Calu3 (cell line): ENCODE results near the gene SDK2. TPM values are rescaled to one million over a fixed set of nuclear protein-coding genes. Genes with fewer than 3 reads are reported as not detected.

Source experiments
- BruUV-seq: library from RNA; stranded (reverse); fragments of 400-500 nt; replicated peaks from 2 replicates; lab custom pipeline; 2021; lab: Mats Ljungman, UMichigan
- CTCF ChIA-PET: fragments of 300-600 bp; sonication (Branson Sonifier 250); formaldehyde crosslinking; loops from one replicate; lab custom pipeline; 2022; ENCODE audit warnings: antibody characterized with exemption; lab: Charles Lee
- DNase-seq: peaks from one replicate; pipeline ENCODE4 v3.0.0; 2022
- H3K27ac Mint-ChIP-seq: one replicate; pipeline ENCODE4 v1.8.0; 2022; ENCODE audit warnings: mixed read lengths; ENCODE audit not compliant: unreplicated experiment
- H3K27me3 Mint-ChIP-seq: one replicate; pipeline ENCODE4 v1.8.0; 2022; ENCODE audit warnings: mixed read lengths; ENCODE audit not compliant: unreplicated experiment
- H3K36me3 Mint-ChIP-seq: one replicate; pipeline ENCODE4 v1.8.0; 2022; ENCODE audit warnings: mild to moderate bottlenecking, moderate library complexity, mixed read lengths; ENCODE audit not compliant: insufficient read depth, unreplicated experiment
- H3K4me1 Mint-ChIP-seq: one replicate; pipeline ENCODE4 v1.8.0; 2022; ENCODE audit warnings: mild to moderate bottlenecking, low read depth, mixed read lengths; ENCODE audit not compliant: unreplicated experiment
- H3K4me3 Mint-ChIP-seq: one replicate; pipeline ENCODE4 v1.8.0; 2022; ENCODE audit warnings: mild to moderate bottlenecking, low read depth, moderate library complexity, mixed read lengths; ENCODE audit not compliant: unreplicated experiment
- H3K9me3 Mint-ChIP-seq: one replicate; pipeline ENCODE4 v1.8.0; 2022; ENCODE audit warnings: low read depth, mixed read lengths; ENCODE audit not compliant: unreplicated experiment
- CTCF ChIP-seq: fragments of 200-600 bp; IDR thresholded peaks from one replicate; pipeline ENCODE4 v1.8.0; 2022; ENCODE audit warnings: antibody characterized with exemption; ENCODE audit not compliant: unreplicated experiment
- intact Hi-C: fragments of 100-400 bp; cut with micrococcal nuclease; formaldehyde crosslinking; loops from one replicate; pipeline ENCODE4 v1.10.0; 2022; ENCODE audit not compliant: unreplicated experiment
- total RNA-seq: library from RNA; stranded (reverse); gene quantifications from 2 replicates; pipeline ENCODE4 v1.2.3, GENCODE V29; 2022

Gene SDK2
- total RNA-seq, 1 experiment from 2014 or later: not detected

DNA sequence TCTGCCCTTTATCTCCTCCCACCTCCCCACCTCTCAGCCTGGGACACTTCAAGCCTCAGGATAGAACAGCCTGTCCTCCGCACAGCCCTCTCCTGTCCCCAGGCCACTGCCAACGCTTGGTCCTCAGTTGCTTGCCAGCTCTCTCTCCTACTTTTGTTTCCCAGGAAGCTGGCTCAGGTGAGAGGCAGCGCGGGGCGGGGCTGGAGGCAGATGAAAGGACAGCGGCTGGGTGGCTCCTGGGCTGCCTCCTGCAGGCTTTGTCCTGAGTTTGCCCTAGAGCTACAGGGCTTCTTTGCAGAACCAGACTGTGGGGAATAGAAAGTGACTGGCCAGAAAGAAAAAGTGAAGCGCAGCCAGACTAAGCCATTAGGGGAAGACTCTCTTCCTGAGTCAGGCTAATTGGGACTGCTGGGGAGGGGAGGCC lies 284.2 kb downstream of the SDK2 start:
- peaks cover 21% of the 10 kb centered on the region for H3K4me1 Mint-ChIP-seq
- H3K4me3 Mint-ChIP-seq: no peak overlapping the region
- peaks cover 4% of the 10 kb centered on the region for H3K36me3 Mint-ChIP-seq
- H3K27me3 Mint-ChIP-seq: no peaks in the 10 kb centered on the region
- TF ChIP-seq CTCF: no peak
- intact Hi-C loops: no loop called here
- no TSS peak for BruUV-seq
- CTCF ChIA-PET: interaction anchor here (1.0 to 1.1 kb wide), 4 partner anchors 10 to 51 kb away, joined by 3 to 6 read pairs (median 5); no protein-coding TSS in a partner anchor
- no peak overlapping the region for H3K27ac Mint-ChIP-seq
- peak; percentile 76 for DNase-seq
- H3K9me3 Mint-ChIP-seq: no peaks in the 10 kb centered on the region

- CTCF ChIA-PET: interaction anchor here (1.0 to 1.1 kb wide), 4 partner anchors 11 to 51 kb away, joined by 3 to 6 read pairs (median 5); no protein-coding TSS in a partner anchor
- Mint-ChIP-seq H3K27me3 (no peaks in the 10 kb centered on the region), H3K36me3 (peaks cover 4% of the 10 kb centered on the region), H3K27ac (no peak overlapping the region), H3K4me3 (no peak overlapping the region), H3K4me1 (peaks cover 21% of the 10 kb centered on the region), H3K9me3 (no peaks in the 10 kb centered on the region)
- BruUV-seq: no TSS peak
- intact Hi-C loops: no loop called here
- no peak for DNase-seq
- TF ChIP-seq CTCF: no peak
Measured at GRCh38 chr17:73359352-73359751, 284.9 kb downstream of the SDK2 start.

- no peaks in the 10 kb centered on the region for H3K27me3 Mint-ChIP-seq
- CTCF ChIA-PET: no interaction called here
- H3K9me3 Mint-ChIP-seq: no peaks in the 10 kb centered on the region
- H3K4me3 Mint-ChIP-seq: no peak overlapping the region
- no peak for TF ChIP-seq CTCF
- peaks cover 4% of the 10 kb centered on the region for H3K36me3 Mint-ChIP-seq
- DNase-seq: no peak
- BruUV-seq: no TSS peak
- intact Hi-C loops: no loop called here
- H3K4me1 Mint-ChIP-seq: peaks cover 20% of the 10 kb centered on the region
- no peak overlapping the region for H3K27ac Mint-ChIP-seq
Measured at GRCh38 chr17:73358668-73359067, 285.6 kb downstream of the SDK2 start.

GRCh38 chr17:73357981-73358380 lies 286.3 kb downstream of the SDK2 start:
- intact Hi-C loops: no loop called here
- H3K27me3 Mint-ChIP-seq: no peaks in the 10 kb centered on the region
- H3K27ac Mint-ChIP-seq: no peak overlapping the region
- no peak for TF ChIP-seq CTCF
- no peak overlapping the region for H3K4me3 Mint-ChIP-seq
- H3K36me3 Mint-ChIP-seq: peaks cover 4% of the 10 kb centered on the region
- no TSS peak for BruUV-seq
- no peaks in the 10 kb centered on the region for H3K9me3 Mint-ChIP-seq
- CTCF ChIA-PET: no interaction called here
- no peak for DNase-seq
- H3K4me1 Mint-ChIP-seq: peaks cover 13% of the 10 kb centered on the region
